GM19239 (cell line): ENCODE data around the gene CREG2.

Source experiments
- DNase-seq: peaks from one replicate; pipeline ENCODE4 v3.0.0; 2011; ENCODE audit warnings: low spot score; ENCODE audit not compliant: insufficient read length
- FAIRE-seq: peaks from 2 replicates; lab custom pipeline; 2011; peaks lifted over from hg19 to GRCh38; lab: Jason Lieb, UNC

The CREG2 gene

GRCh38 chr2:101387151-101387834 is at the start of gene CREG2:
Gene CREG2 (minus strand): TSS chr2:101387503. CDS start chr2:101387457, 46 bp downstream.
- no peak for FAIRE-seq

GRCh38 chr2:101435001-101435862 is 47.9 kb upstream of the CREG2 start:
- DNase-seq (no peak), FAIRE-seq (no peak)

More at GRCh38 chr2:101387151-101387834, at the start of gene CREG2:
- DNase-seq, result peak; percentile 21

- FAIRE-seq, result no peak
- no peak for DNase-seq
These were observed 46.2 kb upstream of the CREG2 start for GRCh38 chr2:101433465-101433864.

- FAIRE-seq, result no peak
- DNase-seq, result no peak
These were observed 45.3 kb upstream of the CREG2 start for GRCh38 chr2:101432411-101433181.

GRCh38 chr2:101431486-101431885 is 44.2 kb upstream of the CREG2 start:
- FAIRE-seq, result no peak
- DNase-seq, result no peak

- FAIRE-seq (no peak), DNase-seq (no peak)
These were observed 42.9 kb upstream of the CREG2 start for GRCh38 chr2:101430156-101430555.

- no peak for DNase-seq
- no peak for FAIRE-seq
These were observed 42.1 kb upstream of the CREG2 start for GRCh38 chr2:101429453-101429852.

GRCh38 chr2:101428422-101429176 is 41.3 kb upstream of the CREG2 start:
- FAIRE-seq, result no peak
- DNase-seq, result no peak

- FAIRE-seq (no peak), DNase-seq (no peak)
These were observed 40.4 kb upstream of the CREG2 start for GRCh38 chr2:101427743-101428142.

- no peak for FAIRE-seq
- no peak for DNase-seq
These were observed 39.9 kb upstream of the CREG2 start for GRCh38 chr2:101427240-101427639.

GRCh38 chr2:101426822-101427221 is 39.5 kb upstream of the CREG2 start:
- DNase-seq (no peak), FAIRE-seq (no peak)

- DNase-seq (no peak), FAIRE-seq (no peak)
These were observed 33.3 kb upstream of the CREG2 start for GRCh38 chr2:101420623-101421022.

GRCh38 chr2:101419096-101419663 is 31.9 kb upstream of the CREG2 start:
- FAIRE-seq (no peak), DNase-seq (peak; percentile 36)

- FAIRE-seq (no peak), DNase-seq (no peak)
These were observed 31.3 kb upstream of the CREG2 start for GRCh38 chr2:101418460-101419095.

- no peak for FAIRE-seq
These were observed 29.3 kb upstream of the CREG2 start for GRCh38 chr2:101416609-101417008.

GRCh38 chr2:101415884-101416283 is 28.6 kb upstream of the CREG2 start:
- no peak for FAIRE-seq
- no peak for DNase-seq

More at GRCh38 chr2:101416609-101417008, 29.3 kb upstream of the CREG2 start:
- DNase-seq, result no peak

- FAIRE-seq (no peak), DNase-seq (no peak)
These were observed 27.9 kb upstream of the CREG2 start for GRCh38 chr2:101415220-101415619.

- FAIRE-seq (no peak), DNase-seq (no peak)
These were observed 24.9 kb upstream of the CREG2 start for GRCh38 chr2:101412092-101412694.

- FAIRE-seq (no peak), DNase-seq (no peak)
These were observed 23.4 kb upstream of the CREG2 start for GRCh38 chr2:101410746-101411145.
